HepG2 (cell line): ENCODE results near the gene DNAJC12. TPM values are rescaled to one million over a fixed set of nuclear protein-coding genes. Genes with fewer than 3 reads are reported as not detected.

Source experiments
- HOXA7 ChIP-seq: sonication (generic); formaldehyde crosslinking; IDR thresholded peaks from 2 replicates; pipeline ENCODE4 v1.8.1; 2022; ENCODE audit warnings: mild to moderate bottlenecking, missing genetic modification reagents, moderate library complexity
- KMT2B ChIP-seq: IDR thresholded peaks from 2 replicates; pipeline ENCODE4 v1.6.1; 2016; ENCODE audit warnings: missing genetic modification reagents, missing compliant biosample characterization
- MED8 ChIP-seq: sonication (generic); formaldehyde crosslinking; IDR thresholded peaks from 2 replicates; pipeline ENCODE4 v1.8.1; 2023; ENCODE audit warnings: mild to moderate bottlenecking, missing genetic modification reagents; ENCODE audit not compliant: insufficient replicate concordance
- SIN3B ChIP-seq: fragments of 150-350 bp; IDR thresholded peaks from 2 replicates; pipeline ENCODE4 v1.6.1; 2014; ENCODE audit warnings: low read length
- SRSF9 ChIP-seq: fragments of 200-400 bp; formaldehyde crosslinking; IDR thresholded peaks from 2 replicates; pipeline ENCODE4 v1.6.1; 2018; ENCODE audit warnings: borderline replicate concordance, mild to moderate bottlenecking, low read depth, low read length; ENCODE audit not compliant: insufficient read depth, poor library complexity, severe bottlenecking
- ZBTB7A ChIP-seq: sonication (generic); formaldehyde crosslinking; IDR thresholded peaks from 2 replicates; pipeline ENCODE4 v1.8.0; 2022; ENCODE audit warnings: mild to moderate bottlenecking, missing genetic modification reagents
- ZFP36L1 ChIP-seq: sonication (generic); formaldehyde crosslinking; IDR thresholded peaks from 2 replicates; pipeline ENCODE4 v1.8.0; 2022; ENCODE audit warnings: mild to moderate bottlenecking, missing genetic modification reagents, moderate library complexity
- ZMAT3 ChIP-seq: sonication (generic); formaldehyde crosslinking; conservative IDR thresholded peaks from 2 replicates; pipeline ENCODE4 v1.7.0; 2021; ENCODE audit warnings: missing genetic modification reagents
- ZNF547 ChIP-seq: sonication (generic); formaldehyde crosslinking; IDR thresholded peaks from 2 replicates; pipeline ENCODE4 v1.5.1; 2020; ENCODE audit warnings: mild to moderate bottlenecking, missing genetic modification reagents
- polyA plus RNA-seq, 8 experiments: library from polyadenylated mRNA; depleted of rRNA in 3 of 8; stranded (reverse) in 7 of 8; unstranded in 1 of 8; fragments of >200 nt; fragmentation: Illumina TruSeq in 4 of 8; extraction: Trizol in 4 of 8; gene quantifications; 2 replicates each; pipeline versions ENCODE4 v1.2.1 to v1.2.3, GENCODE V29; 2011 to 2016; ENCODE audit warnings: low read depth in 4 of 8, missing spikeins in 1 of 8, mixed read lengths in 1 of 8; ENCODE audit not compliant: insufficient read depth in 1 of 8
- total RNA-seq, 5 experiments: library from RNA; depleted of rRNA; stranded (reverse); fragments of >200 nt; fragmentation: Illumina TruSeq; extraction: Trizol; gene quantifications; 2 replicates each; pipeline ENCODE4 v1.2.3, GENCODE V29; 2016; ENCODE audit warnings: low read depth in 1 of 5
- TF ChIP-seq, protein P1 (sequence below), 2 experiments: sonication (generic) in 1 of 2; formaldehyde crosslinking in 1 of 2; IDR thresholded peaks; 2 replicates each; pipeline versions ENCODE4 v1.5.1 to v1.6.1; 2011 to 2020; ENCODE audit warnings: borderline replicate concordance in 1 of 2, low read depth in 1 of 2, low read length in 1 of 2, mild to moderate bottlenecking in 1 of 2, missing genetic modification reagents in 1 of 2, moderate library complexity in 1 of 2
- TF ChIP-seq, protein P2 (sequence below): sonication (generic); formaldehyde crosslinking; IDR thresholded peaks from 2 replicates; pipeline ENCODE4 v1.5.1; 2020; ENCODE audit warnings: mild to moderate bottlenecking, missing genetic modification reagents, borderline replicate concordance
- TF ChIP-seq, protein P3 (sequence below): sonication (generic); formaldehyde crosslinking; IDR thresholded peaks from 2 replicates; pipeline ENCODE4 v1.4.0; 2020; ENCODE audit warnings: missing genetic modification reagents
- TF ChIP-seq, protein P4 (sequence below): IDR thresholded peaks from 2 replicates; pipeline ENCODE4 v1.6.1; 2016; ENCODE audit warnings: control low read depth

The DNAJC12 gene
- total and polyA plus RNA-seq, 2 of the 13 experiments (the other 11 are each of a cell fraction or from before 2014, with no cell fraction given): 11.6 to 43.9 TPM

DNA sequence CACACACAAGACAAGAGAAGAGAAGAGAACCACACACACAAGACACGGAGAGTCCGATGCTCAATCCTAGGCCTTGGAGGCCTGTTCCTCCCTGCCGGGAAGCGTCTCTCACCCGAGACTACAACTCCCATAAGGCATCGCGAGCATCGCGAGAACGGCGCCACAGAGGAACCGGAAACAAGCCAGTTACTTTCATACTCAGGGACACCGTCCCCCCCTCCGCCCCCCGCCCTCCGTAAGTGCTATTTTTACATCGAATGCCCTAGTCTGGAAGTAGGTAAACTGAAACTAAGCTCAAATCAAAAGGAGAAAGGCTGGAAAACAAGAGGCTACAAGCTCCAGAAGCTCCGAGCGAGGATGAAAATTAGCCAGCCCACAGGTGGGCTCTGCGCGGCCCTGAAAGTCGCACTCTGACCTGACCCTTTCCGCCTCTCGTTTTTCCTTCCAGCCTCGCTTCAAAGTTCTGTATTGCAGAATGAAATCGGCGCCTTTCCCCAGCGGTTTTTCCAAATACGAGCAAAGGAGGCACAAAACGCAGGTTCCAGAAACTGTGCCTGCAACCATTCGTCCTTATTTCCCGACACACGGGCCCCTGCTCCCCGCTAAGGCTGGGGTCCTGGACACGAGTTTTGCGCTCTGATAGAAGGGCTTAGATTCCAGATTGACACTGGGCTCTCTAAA lies 11.5 kb upstream of the DNAJC12 start (continued):
- TF ChIP-seq, protein P1, sequence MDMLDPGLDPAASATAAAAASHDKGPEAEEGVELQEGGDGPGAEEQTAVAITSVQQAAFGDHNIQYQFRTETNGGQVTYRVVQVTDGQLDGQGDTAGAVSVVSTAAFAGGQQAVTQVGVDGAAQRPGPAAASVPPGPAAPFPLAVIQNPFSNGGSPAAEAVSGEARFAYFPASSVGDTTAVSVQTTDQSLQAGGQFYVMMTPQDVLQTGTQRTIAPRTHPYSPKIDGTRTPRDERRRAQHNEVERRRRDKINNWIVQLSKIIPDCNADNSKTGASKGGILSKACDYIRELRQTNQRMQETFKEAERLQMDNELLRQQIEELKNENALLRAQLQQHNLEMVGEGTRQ (IDR thresholded peaks at IDR 0.05; ENCODE audit: low read depth, low read length): no peak
- TF ChIP-seq, protein P1 (CRISPR knock-in tag; IDR thresholded peaks at IDR 0.05; ENCODE audit: borderline replicate concordance): no peak
- TF ChIP-seq HOXA7 (no peak), SIN3B (no peak; the same call in 1 of the 2 replicates), ZBTB7A (CRISPR knock-in tag) (no peak), KMT2B (CRISPR knock-in tag) (peak; percentile 77), SRSF9 (no peak), ZNF547 (CRISPR knock-in tag) (peak; percentile 14; the same call in 1 of the 2 replicates), ZMAT3 (CRISPR knock-in tag) (no peak), ZFP36L1 (no peak), MED8 (peak; percentile 35)
- TF ChIP-seq, protein P2, sequence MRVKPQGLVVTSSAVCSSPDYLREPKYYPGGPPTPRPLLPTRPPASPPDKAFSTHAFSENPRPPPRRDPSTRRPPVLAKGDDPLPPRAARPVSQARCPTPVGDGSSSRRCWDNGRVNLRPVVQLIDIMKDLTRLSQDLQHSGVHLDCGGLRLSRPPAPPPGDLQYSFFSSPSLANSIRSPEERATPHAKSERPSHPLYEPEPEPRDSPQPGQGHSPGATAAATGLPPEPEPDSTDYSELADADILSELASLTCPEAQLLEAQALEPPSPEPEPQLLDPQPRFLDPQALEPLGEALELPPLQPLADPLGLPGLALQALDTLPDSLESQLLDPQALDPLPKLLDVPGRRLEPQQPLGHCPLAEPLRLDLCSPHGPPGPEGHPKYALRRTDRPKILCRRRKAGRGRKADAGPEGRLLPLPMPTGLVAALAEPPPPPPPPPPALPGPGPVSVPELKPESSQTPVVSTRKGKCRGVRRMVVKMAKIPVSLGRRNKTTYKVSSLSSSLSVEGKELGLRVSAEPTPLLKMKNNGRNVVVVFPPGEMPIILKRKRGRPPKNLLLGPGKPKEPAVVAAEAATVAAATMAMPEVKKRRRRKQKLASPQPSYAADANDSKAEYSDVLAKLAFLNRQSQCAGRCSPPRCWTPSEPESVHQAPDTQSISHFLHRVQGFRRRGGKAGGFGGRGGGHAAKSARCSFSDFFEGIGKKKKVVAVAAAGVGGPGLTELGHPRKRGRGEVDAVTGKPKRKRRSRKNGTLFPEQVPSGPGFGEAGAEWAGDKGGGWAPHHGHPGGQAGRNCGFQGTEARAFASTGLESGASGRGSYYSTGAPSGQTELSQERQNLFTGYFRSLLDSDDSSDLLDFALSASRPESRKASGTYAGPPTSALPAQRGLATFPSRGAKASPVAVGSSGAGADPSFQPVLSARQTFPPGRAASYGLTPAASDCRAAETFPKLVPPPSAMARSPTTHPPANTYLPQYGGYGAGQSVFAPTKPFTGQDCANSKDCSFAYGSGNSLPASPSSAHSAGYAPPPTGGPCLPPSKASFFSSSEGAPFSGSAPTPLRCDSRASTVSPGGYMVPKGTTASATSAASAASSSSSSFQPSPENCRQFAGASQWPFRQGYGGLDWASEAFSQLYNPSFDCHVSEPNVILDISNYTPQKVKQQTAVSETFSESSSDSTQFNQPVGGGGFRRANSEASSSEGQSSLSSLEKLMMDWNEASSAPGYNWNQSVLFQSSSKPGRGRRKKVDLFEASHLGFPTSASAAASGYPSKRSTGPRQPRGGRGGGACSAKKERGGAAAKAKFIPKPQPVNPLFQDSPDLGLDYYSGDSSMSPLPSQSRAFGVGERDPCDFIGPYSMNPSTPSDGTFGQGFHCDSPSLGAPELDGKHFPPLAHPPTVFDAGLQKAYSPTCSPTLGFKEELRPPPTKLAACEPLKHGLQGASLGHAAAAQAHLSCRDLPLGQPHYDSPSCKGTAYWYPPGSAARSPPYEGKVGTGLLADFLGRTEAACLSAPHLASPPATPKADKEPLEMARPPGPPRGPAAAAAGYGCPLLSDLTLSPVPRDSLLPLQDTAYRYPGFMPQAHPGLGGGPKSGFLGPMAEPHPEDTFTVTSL (CRISPR knock-in tag): peak; percentile 59; the same call in 1 of the 2 replicates
- TF ChIP-seq, protein P3, sequence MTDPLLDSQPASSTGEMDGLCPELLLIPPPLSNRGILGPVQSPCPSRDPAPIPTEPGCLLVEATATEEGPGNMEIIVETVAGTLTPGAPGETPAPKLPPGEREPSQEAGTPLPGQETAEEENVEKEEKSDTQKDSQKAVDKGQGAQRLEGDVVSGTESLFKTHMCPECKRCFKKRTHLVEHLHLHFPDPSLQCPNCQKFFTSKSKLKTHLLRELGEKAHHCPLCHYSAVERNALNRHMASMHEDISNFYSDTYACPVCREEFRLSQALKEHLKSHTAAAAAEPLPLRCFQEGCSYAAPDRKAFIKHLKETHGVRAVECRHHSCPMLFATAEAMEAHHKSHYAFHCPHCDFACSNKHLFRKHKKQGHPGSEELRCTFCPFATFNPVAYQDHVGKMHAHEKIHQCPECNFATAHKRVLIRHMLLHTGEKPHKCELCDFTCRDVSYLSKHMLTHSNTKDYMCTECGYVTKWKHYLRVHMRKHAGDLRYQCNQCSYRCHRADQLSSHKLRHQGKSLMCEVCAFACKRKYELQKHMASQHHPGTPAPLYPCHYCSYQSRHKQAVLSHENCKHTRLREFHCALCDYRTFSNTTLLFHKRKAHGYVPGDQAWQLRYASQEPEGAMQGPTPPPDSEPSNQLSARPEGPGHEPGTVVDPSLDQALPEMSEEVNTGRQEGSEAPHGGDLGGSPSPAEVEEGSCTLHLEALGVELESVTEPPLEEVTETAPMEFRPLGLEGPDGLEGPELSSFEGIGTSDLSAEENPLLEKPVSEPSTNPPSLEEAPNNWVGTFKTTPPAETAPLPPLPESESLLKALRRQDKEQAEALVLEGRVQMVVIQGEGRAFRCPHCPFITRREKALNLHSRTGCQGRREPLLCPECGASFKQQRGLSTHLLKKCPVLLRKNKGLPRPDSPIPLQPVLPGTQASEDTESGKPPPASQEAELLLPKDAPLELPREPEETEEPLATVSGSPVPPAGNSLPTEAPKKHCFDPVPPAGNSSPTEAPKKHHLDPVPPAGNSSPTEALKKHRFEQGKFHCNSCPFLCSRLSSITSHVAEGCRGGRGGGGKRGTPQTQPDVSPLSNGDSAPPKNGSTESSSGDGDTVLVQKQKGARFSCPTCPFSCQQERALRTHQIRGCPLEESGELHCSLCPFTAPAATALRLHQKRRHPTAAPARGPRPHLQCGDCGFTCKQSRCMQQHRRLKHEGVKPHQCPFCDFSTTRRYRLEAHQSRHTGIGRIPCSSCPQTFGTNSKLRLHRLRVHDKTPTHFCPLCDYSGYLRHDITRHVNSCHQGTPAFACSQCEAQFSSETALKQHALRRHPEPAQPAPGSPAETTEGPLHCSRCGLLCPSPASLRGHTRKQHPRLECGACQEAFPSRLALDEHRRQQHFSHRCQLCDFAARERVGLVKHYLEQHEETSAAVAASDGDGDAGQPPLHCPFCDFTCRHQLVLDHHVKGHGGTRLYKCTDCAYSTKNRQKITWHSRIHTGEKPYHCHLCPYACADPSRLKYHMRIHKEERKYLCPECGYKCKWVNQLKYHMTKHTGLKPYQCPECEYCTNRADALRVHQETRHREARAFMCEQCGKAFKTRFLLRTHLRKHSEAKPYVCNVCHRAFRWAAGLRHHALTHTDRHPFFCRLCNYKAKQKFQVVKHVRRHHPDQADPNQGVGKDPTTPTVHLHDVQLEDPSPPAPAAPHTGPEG (CRISPR knock-in tag): no peak
- TF ChIP-seq, protein P4, sequence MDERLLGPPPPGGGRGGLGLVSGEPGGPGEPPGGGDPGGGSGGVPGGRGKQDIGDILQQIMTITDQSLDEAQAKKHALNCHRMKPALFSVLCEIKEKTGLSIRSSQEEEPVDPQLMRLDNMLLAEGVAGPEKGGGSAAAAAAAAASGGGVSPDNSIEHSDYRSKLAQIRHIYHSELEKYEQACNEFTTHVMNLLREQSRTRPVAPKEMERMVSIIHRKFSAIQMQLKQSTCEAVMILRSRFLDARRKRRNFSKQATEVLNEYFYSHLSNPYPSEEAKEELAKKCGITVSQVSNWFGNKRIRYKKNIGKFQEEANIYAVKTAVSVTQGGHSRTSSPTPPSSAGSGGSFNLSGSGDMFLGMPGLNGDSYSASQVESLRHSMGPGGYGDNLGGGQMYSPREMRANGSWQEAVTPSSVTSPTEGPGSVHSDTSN (CRISPR knock-in tag): no peak
